GM12801 (cell line): ENCODE measurements around the gene C22orf42.

Experiments used
- CTCF ChIP-seq: IDR thresholded peaks from one replicate; pipeline ENCODE4 v1.5.1; 2011; ENCODE audit warnings: control low read depth; ENCODE audit not compliant: insufficient read length; ENCODE audit errors: extremely low read depth

C22orf42 gene

DNA sequence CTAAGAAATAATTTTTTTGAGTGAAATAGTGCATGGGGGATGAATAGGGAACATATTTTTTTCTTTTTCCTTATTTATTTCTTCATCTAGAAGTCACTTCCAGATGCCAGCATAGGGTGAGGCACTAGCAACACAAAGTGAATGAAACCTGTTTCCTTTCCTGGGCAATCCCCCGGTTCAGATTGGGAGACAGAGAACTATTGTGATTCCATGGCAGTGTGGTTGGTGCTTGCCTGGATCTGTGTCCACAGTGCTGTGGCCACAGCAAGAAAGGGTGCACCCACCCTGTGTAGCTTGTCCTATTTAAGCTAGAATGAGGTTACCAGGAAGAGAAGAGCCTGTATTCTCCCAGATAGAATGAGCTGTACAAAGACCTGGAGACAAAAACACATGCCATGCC is 58.4 kb downstream of the C22orf42 start:
- TF ChIP-seq CTCF = no peak
